NCI-H2171 (cell line): Measurements from ENCODE around the gene MEST.
"Not testable (repeated sequence)": the region's sequence is repeated elsewhere in the genome, so short reads cannot be mapped to it uniquely, and the experiment has no call there.

ENCODE experiments used
- DNase-seq: peaks from one replicate; lab custom pipeline; 2025; lab: John Stamatoyannopoulos, UW

MEST gene

GRCh38 chr7:130523519-130524125 is 31.7 kb downstream of the MEST start:
- not testable (repeated sequence) for DNase-seq

DNA sequence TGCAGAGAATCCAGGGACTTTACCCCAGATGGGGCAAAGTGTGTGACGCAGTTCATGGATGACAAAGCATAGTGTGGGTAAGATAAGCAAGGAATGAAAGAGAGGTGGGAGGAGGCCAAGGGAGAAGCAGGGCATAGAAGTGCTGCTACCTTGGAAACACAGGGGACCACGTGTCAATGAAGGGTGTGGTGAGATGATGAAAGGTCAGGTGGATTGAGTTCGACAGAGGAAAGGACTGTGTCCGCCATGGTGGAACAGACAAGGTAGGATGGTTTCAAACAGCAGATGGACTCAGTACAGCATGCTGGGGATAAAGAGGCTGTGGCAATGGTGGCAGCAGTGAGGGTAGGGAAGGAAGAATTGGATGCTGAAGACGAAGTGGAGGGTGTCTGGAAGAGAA is 32.7 kb downstream of the MEST start:
- DNase-seq = no peak

- DNase-seq = not testable (repeated sequence)
Measured at GRCh38 chr7:130527752-130528355, 36.0 kb downstream of the MEST start.

- no peak for DNase-seq
Measured at GRCh38 chr7:130529417-130529816, 37.5 kb downstream of the MEST start.

GRCh38 chr7:130537894-130538293 is 46.0 kb downstream of the MEST start:
- not testable (repeated sequence) for DNase-seq

- not testable (repeated sequence) for DNase-seq
Measured at GRCh38 chr7:130541287-130541686, 49.4 kb downstream of the MEST start.

DNA sequence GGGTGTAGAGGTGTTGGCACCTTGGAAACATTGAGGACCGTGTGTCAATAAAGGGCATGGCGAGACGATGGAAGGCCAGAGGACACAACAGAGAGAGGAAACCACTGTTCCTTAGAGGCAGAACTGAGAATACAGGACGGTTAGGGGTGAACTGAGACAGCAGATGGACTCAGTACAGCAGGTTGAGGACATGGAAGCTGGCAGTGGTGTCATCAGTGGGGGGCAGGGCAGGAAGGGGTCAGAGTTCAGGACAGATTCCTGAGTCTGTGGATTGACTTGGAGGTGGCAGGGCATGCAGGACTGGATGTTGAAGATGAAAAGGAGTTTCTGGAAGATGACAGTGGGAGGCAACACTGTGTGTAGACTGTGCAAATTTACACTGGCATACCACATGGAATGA is 50.4 kb downstream of the MEST start:
- DNase-seq = not testable (repeated sequence)

DNA sequence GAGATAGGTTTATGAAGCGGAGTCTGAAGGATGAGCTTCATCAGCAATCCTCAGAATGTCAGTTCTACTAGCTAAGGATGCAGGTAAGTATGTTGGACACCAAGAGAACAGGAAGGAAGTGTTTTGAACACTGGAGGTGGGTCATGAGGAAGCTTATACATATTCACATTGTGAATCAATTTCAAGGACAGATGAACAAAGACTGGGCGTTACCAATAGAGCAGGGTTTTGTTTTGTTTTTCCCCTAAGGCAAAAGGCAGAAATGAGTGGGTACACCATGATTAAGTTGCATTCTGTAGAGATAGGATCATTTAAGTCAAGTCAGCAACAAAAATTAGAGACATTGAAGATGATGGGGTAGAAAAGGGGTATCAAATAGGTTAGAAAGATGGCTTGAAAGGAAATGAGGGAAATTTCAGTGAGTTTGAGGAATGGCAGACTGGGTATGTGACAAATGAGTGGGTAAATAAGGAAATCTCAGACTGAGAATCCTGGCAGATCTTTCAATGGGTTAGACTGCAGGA is 51.7 kb downstream of the MEST start:
- DNase-seq = no peak

GRCh38 chr7:130544356-130544755 is 52.5 kb downstream of the MEST start:
- DNase-seq = no peak

- no peak for DNase-seq
Measured at GRCh38 chr7:130553398-130554029, 61.6 kb downstream of the MEST start.

DNA sequence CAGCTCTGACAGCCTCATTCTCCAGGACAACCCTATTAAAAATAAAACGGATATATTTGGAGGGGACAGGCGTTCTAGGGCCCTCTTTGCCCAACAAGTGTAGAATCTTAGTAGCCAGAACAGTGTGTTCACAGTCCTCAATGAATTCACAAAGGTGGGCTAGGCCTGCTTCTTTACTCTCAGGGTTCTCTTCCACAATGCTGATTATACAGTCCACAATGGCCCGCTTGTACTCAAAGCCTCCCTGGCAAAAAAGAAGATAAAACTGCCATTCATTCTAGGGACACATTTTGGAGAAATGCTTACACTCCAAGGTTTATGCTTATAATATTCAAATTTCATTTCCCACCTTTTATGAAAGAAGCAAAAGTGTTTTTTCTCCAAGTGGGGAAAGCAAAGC is 62.6 kb downstream of the MEST start:
- no peak for DNase-seq
